Gastroesophageal sphincter (tissue), 2 donors: ENCODE results near the gene ITIH3.

Source experiments
- EP300 ChIP-seq: sonication (generic); formaldehyde crosslinking; IDR thresholded peaks from one replicate; pipeline ENCODE4 v1.6.1; 2017; ENCODE audit warnings: antibody characterized with exemption, mild to moderate bottlenecking
- POLR2AphosphoS5 ChIP-seq: sonication (generic); formaldehyde crosslinking; IDR thresholded peaks from one replicate; pipeline ENCODE4 v1.6.1; 2017; ENCODE audit warnings: antibody characterized with exemption

GRCh38 chr3:52847726-52848125 lies 53.1 kb downstream of the ITIH3 start:
- TF ChIP-seq POLR2AphosphoS5: no peak
- no peak for TF ChIP-seq EP300
